ENCODE results near the gene ABCC1. TPM values are rescaled to one million over a fixed set of nuclear protein-coding genes. Genes with fewer than 3 reads are reported as not detected.

The ABCC1 gene
- total RNA-seq, 3 donors from 2014 or later: 13.8 to 40.0 (median 25.5) TPM

GRCh38 chr16:16009401-16009800 lies 60.0 kb downstream of the ABCC1 start:
- no peaks in the 10 kb centered on the region for H3K36me3 ChIP-seq (ENCODE audit: low read depth)
- no peaks in the 10 kb centered on the region for H3K9me3 ChIP-seq
- intact Hi-C loops (cut with DNase I, micrococcal nuclease): no loop called here
- no peaks in the 10 kb centered on the region for H3K4me1 ChIP-seq (ENCODE audit: low read depth)
- no peak for DNase-seq
- no peak overlapping the region for H3K4me3 ChIP-seq
- no peak for ATAC-seq
- no peak for TF ChIP-seq CTCF (IDR thresholded peaks at IDR 0.05)

- no peak for DNase-seq
- Histone ChIP-seq H3K4me3 (no peak overlapping the region), H3K4me1 (ENCODE audit: low read depth) (no peaks in the 10 kb centered on the region), H3K9me3 (no peaks in the 10 kb centered on the region), H3K36me3 (ENCODE audit: low read depth) (no peaks in the 10 kb centered on the region)
- ATAC-seq: no peak
- intact Hi-C loops (cut with DNase I, micrococcal nuclease): no loop called here
- no peak for TF ChIP-seq CTCF (IDR thresholded peaks at IDR 0.05)
Measured at GRCh38 chr16:16010194-16010593, 60.8 kb downstream of the ABCC1 start.

GRCh38 chr16:16012144-16012543 lies 62.7 kb downstream of the ABCC1 start:
- intact Hi-C loops (cut with DNase I, micrococcal nuclease): no loop called here
- H3K36me3 ChIP-seq (ENCODE audit: low read depth): no peaks in the 10 kb centered on the region
- no peaks in the 10 kb centered on the region for H3K9me3 ChIP-seq
- no peak for DNase-seq
- no peak for ATAC-seq
- no peaks in the 10 kb centered on the region for H3K4me1 ChIP-seq (ENCODE audit: low read depth)
- no peak overlapping the region for H3K4me3 ChIP-seq
- TF ChIP-seq CTCF (IDR thresholded peaks at IDR 0.05): no peak

GRCh38 chr16:16013812-16014211 lies 64.4 kb downstream of the ABCC1 start:
- DNase-seq: no peak
- Histone ChIP-seq H3K4me1 (ENCODE audit: low read depth) (no peaks in the 10 kb centered on the region), H3K4me3 (no peak overlapping the region), H3K9me3 (no peaks in the 10 kb centered on the region), H3K36me3 (ENCODE audit: low read depth) (no peaks in the 10 kb centered on the region)
- intact Hi-C loops (cut with DNase I, micrococcal nuclease): no loop called here
- no peak for TF ChIP-seq CTCF (IDR thresholded peaks at IDR 0.05)
- ATAC-seq: no peak

GRCh38 chr16:16014329-16015224 lies 65.2 kb downstream of the ABCC1 start:
- ATAC-seq (peak; percentile 49), DNase-seq (peak in 1 of 3 donors; percentile 42)
- no peaks in the 10 kb centered on the region for H3K4me1 ChIP-seq (ENCODE audit: low read depth)
- no peak for TF ChIP-seq CTCF (IDR thresholded peaks at IDR 0.05)
- no peak overlapping the region for H3K4me3 ChIP-seq
- intact Hi-C loops (cut with DNase I, micrococcal nuclease): no loop called here
- no peaks in the 10 kb centered on the region for H3K9me3 ChIP-seq
- H3K36me3 ChIP-seq (ENCODE audit: low read depth): no peaks in the 10 kb centered on the region

Data from mucosa of descending colon (tissue), 3 donors.